Activated gamma-delta T cell (primary cell): Measurements from ENCODE around the gene STAP1.
"Not testable (repeated sequence)": the region's sequence is repeated elsewhere in the genome, so short reads cannot be mapped to it uniquely, and the experiment has no call there.

Experiments used
- DNase-seq: peaks from one replicate; lab custom pipeline; 2025; lab: John Stamatoyannopoulos, UW

The STAP1 gene

DNA sequence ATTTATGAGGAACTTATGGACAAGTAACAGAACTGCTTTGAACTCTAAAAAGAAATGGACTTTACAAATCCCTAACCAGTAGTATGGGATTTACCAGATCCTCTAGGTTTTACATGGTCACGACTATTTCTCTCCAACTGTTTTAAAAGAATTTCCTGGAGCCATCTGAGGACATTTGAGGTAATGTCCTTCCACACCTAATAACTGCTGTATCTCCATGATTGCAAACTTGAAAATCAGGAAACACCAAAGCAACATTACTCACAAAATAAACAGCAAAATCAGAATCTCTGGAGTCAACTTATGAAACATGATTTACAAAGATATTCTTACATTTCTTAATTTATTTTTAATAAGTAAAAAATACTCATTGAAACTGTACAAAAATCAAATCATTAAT lies 58.0 kb downstream of the STAP1 start:
- no peak for DNase-seq

DNA sequence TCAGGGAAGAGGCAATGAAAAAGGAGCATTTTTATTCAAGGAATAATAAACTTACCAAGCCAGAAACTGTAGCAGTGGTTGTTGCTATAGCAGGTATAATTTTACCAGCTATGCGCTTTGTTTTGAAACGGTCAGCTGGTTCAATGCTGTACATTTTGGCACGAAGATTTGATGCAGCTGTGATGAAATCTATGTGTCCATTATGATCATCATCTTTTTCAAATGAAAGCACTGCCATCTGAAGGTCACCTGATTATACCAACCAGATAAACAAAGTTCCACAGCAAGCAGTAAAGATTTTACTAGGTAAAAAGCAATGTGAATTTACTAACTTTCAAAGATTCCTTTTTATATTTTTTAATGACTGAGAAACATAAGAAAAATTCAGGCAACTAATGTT lies 66.4 kb downstream of the STAP1 start:
- no peak for DNase-seq

DNA sequence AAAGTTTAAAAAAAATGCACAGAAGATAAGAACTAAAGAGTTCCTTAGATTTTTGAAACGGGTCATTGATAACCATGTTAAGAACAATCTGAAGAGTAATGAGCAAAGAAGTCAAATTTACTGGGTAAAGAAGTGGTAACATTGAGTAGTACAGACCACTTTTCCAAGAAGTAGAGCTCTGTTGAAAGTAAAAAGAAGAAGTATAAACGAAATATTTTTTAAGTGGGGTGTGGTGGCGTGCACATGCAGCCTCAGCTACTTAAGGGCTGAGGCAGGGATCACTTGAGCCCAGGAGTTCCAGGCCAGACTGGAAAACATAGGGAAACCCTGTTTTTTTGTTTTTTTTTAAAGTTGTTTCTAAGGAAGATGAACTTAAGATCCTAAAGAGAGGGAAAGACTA lies 74.0 kb downstream of the STAP1 start:
- DNase-seq = no peak

DNA sequence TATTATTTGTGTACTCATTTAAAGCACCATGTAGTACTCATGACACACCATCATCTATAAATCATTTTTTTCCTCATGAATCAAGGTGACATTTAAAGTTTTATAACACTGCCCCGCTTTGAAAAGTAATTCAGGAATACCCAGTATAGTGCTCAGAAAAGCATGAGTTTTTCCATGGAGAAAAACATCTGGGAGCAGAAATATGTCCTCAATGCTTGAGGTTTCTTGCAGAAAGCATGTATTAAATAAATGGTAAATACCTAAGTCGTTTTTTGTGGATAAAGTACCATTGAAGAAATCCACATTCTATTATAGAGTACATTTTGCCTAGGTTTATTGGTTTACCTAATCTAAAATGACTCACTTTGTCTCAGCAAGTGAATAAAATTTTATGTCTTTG lies 76.2 kb downstream of the STAP1 start:
- DNase-seq = no peak

DNA sequence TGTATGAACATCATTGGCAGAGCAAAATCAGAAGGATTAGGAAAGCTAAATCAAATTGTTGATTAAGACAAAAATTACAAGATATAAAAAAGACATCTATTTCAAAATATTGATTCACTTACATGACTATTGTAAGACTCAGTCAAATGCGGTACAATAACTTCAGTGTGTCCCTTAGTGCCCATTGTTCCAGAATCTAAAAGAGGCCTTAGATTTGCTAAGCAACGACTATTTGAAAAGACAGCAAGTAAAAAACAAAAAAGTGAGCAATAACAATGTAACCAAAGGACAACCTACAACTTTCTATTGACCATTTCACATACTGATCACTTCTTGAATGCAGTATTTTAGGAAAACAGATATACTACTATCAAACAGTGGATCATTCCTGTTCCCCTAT lies 76.8 kb downstream of the STAP1 start:
- no peak for DNase-seq

DNA sequence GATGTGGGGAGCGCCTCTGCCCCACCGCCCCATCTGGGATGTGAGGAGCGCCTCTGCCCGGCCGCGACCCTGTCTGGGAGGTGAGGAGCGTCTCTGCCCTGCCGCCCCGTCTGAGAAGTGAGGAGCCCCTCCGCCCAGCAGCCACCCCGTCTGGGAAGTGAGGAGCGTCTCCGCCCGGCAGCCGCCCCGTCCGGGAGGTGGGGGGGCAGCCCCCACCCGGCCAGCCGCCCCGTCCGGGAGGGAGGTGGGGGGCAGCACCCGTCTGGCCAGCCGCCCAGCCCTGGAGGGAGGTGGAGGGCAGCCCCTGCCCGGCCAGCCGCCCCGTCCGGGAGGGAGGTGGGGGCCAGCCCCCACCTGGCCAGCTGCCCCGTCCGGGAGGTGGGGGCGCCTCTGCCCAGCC lies 78.5 kb downstream of the STAP1 start:
- not testable (repeated sequence) for DNase-seq

DNA sequence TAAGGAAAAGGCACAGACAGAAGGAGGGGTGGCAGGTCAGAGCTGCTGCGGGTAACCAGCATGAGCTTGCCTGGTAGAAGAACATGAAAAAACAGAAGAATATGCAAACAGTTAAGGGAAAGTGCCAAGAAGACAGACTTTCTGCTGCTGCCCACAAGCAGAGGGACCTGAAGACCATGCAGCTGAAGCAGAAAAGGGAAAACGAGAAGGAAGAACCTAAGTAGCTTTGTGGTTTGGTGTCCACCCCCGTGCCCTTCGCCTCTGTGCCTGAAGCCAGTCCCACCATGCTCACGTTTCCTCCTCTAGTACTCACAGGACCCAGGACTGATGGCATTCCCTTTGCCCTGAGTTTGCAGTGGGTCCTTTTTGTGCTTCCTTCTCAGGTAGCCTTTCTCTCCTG lies 79.6 kb downstream of the STAP1 start:
- no peak for DNase-seq

DNA sequence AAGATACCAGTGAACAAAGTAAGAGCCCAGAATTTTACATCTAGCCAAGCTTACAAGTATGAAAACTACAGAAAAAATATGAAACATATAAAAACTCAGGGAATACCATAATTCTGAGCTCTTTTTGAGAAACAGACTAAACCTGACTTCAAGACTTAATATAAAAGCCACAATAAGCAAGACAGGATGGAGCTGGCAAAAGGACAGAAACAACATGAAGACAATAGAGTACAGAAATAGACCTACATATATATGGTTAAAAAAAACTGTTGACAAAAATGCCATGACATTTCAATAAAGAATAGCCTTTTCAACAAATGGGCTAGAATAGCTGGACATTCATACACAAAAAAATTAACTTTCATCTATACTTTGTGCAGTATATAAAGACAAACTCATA lies 93.0 kb downstream of the STAP1 start:
- no peak for DNase-seq
